ENCODE data around the gene NRAS.

GRCh38 chr1:114676115-114676514 is 40.5 kb downstream of the NRAS start:
- TF ChIP-seq EP300 (IDR thresholded peaks at IDR 0.05) (no peak), CTCF (IDR thresholded peaks at IDR 0.05) (no peak), POLR2AphosphoS5 (IDR thresholded peaks at IDR 0.05) (no peak)

All from esophagus muscularis mucosa (tissue), 4 donors.